OCI-LY7 (cell line): Measurements from ENCODE around the gene DUSP28. TPM values are rescaled to one million over a fixed set of nuclear protein-coding genes. Genes with fewer than 3 reads are reported as not detected.

Experiments
- BruUV-seq: library from RNA; stranded (reverse); fragments of 400-500 nt; replicated peaks from 2 replicates; lab custom pipeline; 2021; lab: Mats Ljungman, UMichigan
- CTCF ChIA-PET: fragments of 300-600 bp; sonication (Branson Sonifier 250); formaldehyde crosslinking; loops from one replicate; lab custom pipeline; 2022; ENCODE audit warnings: antibody characterized with exemption; ENCODE audit not compliant: unreplicated experiment; lab: Charles Lee
- POLR2A ChIA-PET: fragments of 300-600 bp; sonication (Branson Sonifier 250); formaldehyde crosslinking; loops from one replicate; lab custom pipeline; 2022; ENCODE audit warnings: antibody characterized with exemption; lab: Charles Lee
- DNase-seq: peaks from one replicate; pipeline ENCODE4 v3.0.0-alpha.2; 2015; ENCODE audit warnings: low spot score
- H2AFZ ChIP-seq: fragments of 200-600 bp; sonication (generic), shearing (Covaris generic); 2 replicates; pipeline ENCODE4 v1.6.1; 2014; ENCODE audit warnings: mild to moderate bottlenecking, antibody characterized with exemption, low read length, moderate library complexity
- H3K27ac ChIP-seq: fragments of 200-600 bp; sonication (generic); 2 replicates; pipeline ENCODE4 v1.5.1; 2014; ENCODE audit warnings: mixed run types, low read depth, mild to moderate bottlenecking, moderate library complexity, low read length, inconsistent platforms; ENCODE audit not compliant: poor library complexity, severe bottlenecking
- H3K36me3 ChIP-seq: fragments of 200-600 bp; sonication (generic); 2 replicates; pipeline ENCODE4 v1.6.1; 2014; ENCODE audit warnings: mild to moderate bottlenecking, antibody characterized with exemption, low read length, moderate library complexity, mixed read lengths; ENCODE audit not compliant: insufficient read depth
- H3K4me1 ChIP-seq: fragments of 200-600 bp; sonication (generic); 2 replicates; pipeline ENCODE4 v1.5.1; 2014; ENCODE audit warnings: mild to moderate bottlenecking, low read length; ENCODE audit not compliant: insufficient read depth, poor library complexity, severe bottlenecking
- H3K4me2 ChIP-seq: fragments of 200-600 bp; sonication (generic); 2 replicates; pipeline ENCODE4 v1.6.1; 2014; ENCODE audit warnings: mild to moderate bottlenecking, low read length
- H3K4me3 ChIP-seq: fragments of 200-600 bp; sonication (generic); 2 replicates; pipeline ENCODE4 v1.5.1; 2014; ENCODE audit warnings: mild to moderate bottlenecking, low read depth, low read length; ENCODE audit not compliant: poor library complexity, severe bottlenecking
- H3K79me2 ChIP-seq: fragments of 200-600 bp; sonication (generic); 2 replicates; pipeline ENCODE4 v1.6.1; 2016; ENCODE audit warnings: low read depth, mild to moderate bottlenecking, low read length, moderate library complexity, mixed read lengths; ENCODE audit not compliant: insufficient read depth
- H3K9me2 ChIP-seq: fragments of 200-600 bp; sonication (generic); 2 replicates; pipeline ENCODE4 v1.6.1; 2016; ENCODE audit warnings: mild to moderate bottlenecking, low read length, mixed read lengths; ENCODE audit not compliant: insufficient read depth
- H3K9me3 ChIP-seq: fragments of 200-600 bp; sonication (generic); 2 replicates; pipeline ENCODE4 v1.6.1; 2014; ENCODE audit warnings: mild to moderate bottlenecking, mixed run types, low read length, mixed read lengths
- H4K20me1 ChIP-seq: fragments of 200-600 bp; sonication (generic); 2 replicates; pipeline ENCODE4 v1.6.1; 2014; ENCODE audit warnings: mild to moderate bottlenecking, antibody characterized with exemption, low read length, moderate library complexity, mixed read lengths; ENCODE audit not compliant: insufficient read depth
- EZH2phosphoT487 ChIP-seq: fragments of 200-600 bp; sonication (generic); IDR thresholded peaks from 2 replicates; pipeline ENCODE4 v1.6.1; 2018; ENCODE audit warnings: low read depth, borderline replicate concordance, mild to moderate bottlenecking, mixed run types, antibody characterized with exemption, low read length, moderate library complexity, mixed read lengths
- intact Hi-C: fragments of 100-400 bp; cut with micrococcal nuclease; formaldehyde crosslinking; loops from one replicate; pipeline ENCODE4 v1.10.0; 2022; ENCODE audit not compliant: unreplicated experiment
- total RNA-seq, 2 experiments: library from RNA; depleted of rRNA in 1 of 2; stranded (reverse); fragments of >200 nt in 1 of 2; shearing (Covaris generic) in 1 of 2; gene quantifications; 2 replicates each; pipeline ENCODE4 v1.2.3, GENCODE V29; 2014 to 2022
- TF ChIP-seq, protein P1 (sequence below): fragments of 200-600 bp; sonication (generic); conservative IDR thresholded peaks from 2 replicates; pipeline ENCODE4 v1.5.1; 2014; ENCODE audit warnings: mild to moderate bottlenecking, antibody characterized with exemption, low read length, moderate library complexity, mixed read lengths

The DUSP28 gene
- total RNA-seq, 2 experiments from 2014 or later, result 15.8 to 17.6 TPM

- TF ChIP-seq EZH2phosphoT487, result no peak
- TF ChIP-seq, protein P1, sequence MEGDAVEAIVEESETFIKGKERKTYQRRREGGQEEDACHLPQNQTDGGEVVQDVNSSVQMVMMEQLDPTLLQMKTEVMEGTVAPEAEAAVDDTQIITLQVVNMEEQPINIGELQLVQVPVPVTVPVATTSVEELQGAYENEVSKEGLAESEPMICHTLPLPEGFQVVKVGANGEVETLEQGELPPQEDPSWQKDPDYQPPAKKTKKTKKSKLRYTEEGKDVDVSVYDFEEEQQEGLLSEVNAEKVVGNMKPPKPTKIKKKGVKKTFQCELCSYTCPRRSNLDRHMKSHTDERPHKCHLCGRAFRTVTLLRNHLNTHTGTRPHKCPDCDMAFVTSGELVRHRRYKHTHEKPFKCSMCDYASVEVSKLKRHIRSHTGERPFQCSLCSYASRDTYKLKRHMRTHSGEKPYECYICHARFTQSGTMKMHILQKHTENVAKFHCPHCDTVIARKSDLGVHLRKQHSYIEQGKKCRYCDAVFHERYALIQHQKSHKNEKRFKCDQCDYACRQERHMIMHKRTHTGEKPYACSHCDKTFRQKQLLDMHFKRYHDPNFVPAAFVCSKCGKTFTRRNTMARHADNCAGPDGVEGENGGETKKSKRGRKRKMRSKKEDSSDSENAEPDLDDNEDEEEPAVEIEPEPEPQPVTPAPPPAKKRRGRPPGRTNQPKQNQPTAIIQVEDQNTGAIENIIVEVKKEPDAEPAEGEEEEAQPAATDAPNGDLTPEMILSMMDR, result no peak
- Histone ChIP-seq H3K27ac (no peak overlapping the region), H3K9me3 (no peaks in the 10 kb centered on the region), H3K4me3 (no peak overlapping the region), H3K9me2 (no peaks in the 10 kb centered on the region), H4K20me1 (0 out of 2 replicates have a peak, but pooled peaks cover 5% of the 10 kb centered on the region), H3K36me3 (peaks cover 21% of the 10 kb centered on the region; the same call in 1 of the 2 replicates), H3K79me2 (peaks cover 13% of the 10 kb centered on the region; the same call in 1 of the 2 replicates), H3K4me1 (peaks cover 20% of the 10 kb centered on the region), H2AFZ (no peak overlapping the region), H3K4me2 (no peak overlapping the region)
- intact Hi-C loops, result no loop called here
- no peak for DNase-seq
- POLR2A ChIA-PET, result no interaction called here
- CTCF ChIA-PET, result no interaction called here
- BruUV-seq, result no TSS peak
Observed at GRCh38 chr2:240572141-240573031, 12.2 kb downstream of the DUSP28 start.

DNA sequence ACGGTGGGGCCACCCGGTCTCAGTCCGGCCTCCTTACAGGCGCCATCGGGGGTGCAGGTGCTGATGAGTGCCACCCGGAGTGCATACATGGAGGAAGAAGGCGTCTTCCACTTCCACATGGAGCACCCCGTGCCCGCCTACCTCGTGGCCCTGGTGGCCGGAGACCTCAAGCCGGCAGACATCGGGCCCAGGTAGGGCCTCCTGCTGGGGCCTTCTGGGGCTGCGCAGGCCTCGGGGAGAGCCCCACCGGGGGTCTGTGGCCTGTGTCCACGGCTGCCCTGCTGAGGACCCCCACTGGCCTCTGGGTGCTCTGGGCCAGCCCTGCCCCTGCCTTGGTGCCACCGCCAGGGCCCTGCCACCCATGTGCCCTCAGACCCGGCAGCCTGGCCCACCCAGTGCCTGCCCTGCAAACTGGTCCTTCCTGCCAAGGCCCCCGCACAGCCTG is 12.9 kb downstream of the DUSP28 start:
- H3K4me1 ChIP-seq, result peaks cover 16% of the 10 kb centered on the region
- H3K36me3 ChIP-seq, result peaks cover 28% of the 10 kb centered on the region; the same call in 1 of the 2 replicates
- TF ChIP-seq EZH2phosphoT487, result no peak
- TF ChIP-seq, protein P1, result no peak
- H3K27ac ChIP-seq, result no peak overlapping the region
- no TSS peak for BruUV-seq
- H3K9me3 ChIP-seq, result no peaks in the 10 kb centered on the region
- CTCF ChIA-PET, result no interaction called here
- DNase-seq, result no peak
- 0 out of 2 replicates have a peak, but pooled peaks cover 5% of the 10 kb centered on the region for H4K20me1 ChIP-seq
- H2AFZ ChIP-seq, result no peak overlapping the region
- intact Hi-C loops, result no loop called here
- H3K4me2 ChIP-seq, result no peak overlapping the region
- H3K79me2 ChIP-seq, result peaks cover 13% of the 10 kb centered on the region; the same call in 1 of the 2 replicates
- no peak overlapping the region for H3K4me3 ChIP-seq
- no peaks in the 10 kb centered on the region for H3K9me2 ChIP-seq
- POLR2A ChIA-PET, result no interaction called here
